GM12891 (cell line): ENCODE results near the gene RIF1.

ENCODE experiments used
- POLR2A ChIP-seq: IDR thresholded peaks from 2 replicates; pipeline ENCODE4 v1.6.1; 2011; ENCODE audit warnings: low read depth, low read length, control low read depth
- POLR2AphosphoS5 ChIP-seq: IDR thresholded peaks from 2 replicates; pipeline ENCODE4 v1.6.1; 2011; ENCODE audit warnings: low read depth, low read length, control low read depth
- TAF1 ChIP-seq: IDR thresholded peaks from 2 replicates; pipeline ENCODE4 v1.6.1; 2011; ENCODE audit warnings: low read depth, low read length, control low read depth

- TF ChIP-seq POLR2A (no peak), POLR2AphosphoS5 (no peak), TAF1 (no peak)
These were observed 27.9 kb downstream of the RIF1 start for GRCh38 chr2:151437630-151438029.
